Suppressor macrophage (primary cell): ENCODE data around the gene RASGRF2.
"Not testable (repeated sequence)": the region's sequence is repeated elsewhere in the genome, so short reads cannot be mapped to it uniquely, and the experiment has no call there.

Experiments
- DNase-seq, 4 experiments: peaks; one replicate each; pipeline ENCODE4 v3.0.0-alpha.2; 2020 to 2022

Gene RASGRF2

DNA sequence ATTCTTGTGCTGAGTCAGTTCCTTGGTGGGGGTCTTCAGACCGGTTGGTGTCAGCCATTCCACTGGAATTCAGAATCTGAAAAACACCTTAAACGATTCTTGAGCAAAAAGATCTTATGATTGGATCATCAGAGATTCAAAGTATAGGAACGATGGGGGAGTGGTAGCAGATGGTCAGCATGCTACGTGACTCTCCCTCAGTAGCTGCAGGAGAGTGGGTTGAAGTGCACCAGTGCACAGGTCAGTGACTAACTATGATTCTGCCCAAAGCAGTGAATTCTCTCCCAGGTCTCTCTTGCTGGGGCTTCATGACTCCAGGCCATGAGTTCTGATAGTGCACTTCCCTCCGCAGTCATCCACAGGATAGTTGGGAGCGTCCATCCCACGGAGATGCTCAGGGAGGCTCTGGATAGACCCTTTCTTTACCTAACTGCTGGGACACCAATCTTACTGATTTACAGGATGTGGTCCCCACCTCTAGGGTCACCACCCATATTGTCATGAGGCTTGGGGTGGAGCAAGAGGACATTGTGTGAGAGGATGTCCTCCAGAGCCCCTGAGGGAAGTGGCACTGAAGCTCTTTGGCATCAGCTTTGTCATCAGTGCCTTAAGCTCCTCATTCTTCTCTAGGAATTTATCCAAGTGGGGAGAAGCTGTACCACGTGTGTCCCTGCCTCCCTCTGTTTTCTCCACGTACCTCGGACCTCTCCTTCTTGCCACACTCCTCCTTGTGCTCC lies 62.0 kb downstream of the RASGRF2 start:
- DNase-seq, result no peak

DNA sequence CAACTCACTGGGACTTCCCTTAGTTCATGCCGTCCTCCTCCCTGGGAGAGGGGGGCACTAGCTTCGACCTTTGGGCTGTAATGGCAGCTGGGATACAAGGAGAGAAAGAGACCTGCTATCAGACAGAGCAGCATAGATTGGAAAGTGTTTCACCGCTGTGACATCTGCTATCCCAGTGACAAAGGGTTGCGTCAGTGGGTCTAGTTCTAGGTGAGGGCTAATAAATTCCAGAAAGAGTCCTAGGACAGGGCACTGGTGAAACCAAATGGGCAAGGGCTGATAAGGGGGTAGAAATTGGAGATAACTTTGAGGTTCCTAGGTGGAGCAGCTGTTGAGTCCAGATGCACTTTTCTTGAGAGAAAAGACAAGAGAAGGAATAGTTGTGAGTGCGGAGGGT lies 62.5 kb downstream of the RASGRF2 start:
- DNase-seq, result no peak

DNA sequence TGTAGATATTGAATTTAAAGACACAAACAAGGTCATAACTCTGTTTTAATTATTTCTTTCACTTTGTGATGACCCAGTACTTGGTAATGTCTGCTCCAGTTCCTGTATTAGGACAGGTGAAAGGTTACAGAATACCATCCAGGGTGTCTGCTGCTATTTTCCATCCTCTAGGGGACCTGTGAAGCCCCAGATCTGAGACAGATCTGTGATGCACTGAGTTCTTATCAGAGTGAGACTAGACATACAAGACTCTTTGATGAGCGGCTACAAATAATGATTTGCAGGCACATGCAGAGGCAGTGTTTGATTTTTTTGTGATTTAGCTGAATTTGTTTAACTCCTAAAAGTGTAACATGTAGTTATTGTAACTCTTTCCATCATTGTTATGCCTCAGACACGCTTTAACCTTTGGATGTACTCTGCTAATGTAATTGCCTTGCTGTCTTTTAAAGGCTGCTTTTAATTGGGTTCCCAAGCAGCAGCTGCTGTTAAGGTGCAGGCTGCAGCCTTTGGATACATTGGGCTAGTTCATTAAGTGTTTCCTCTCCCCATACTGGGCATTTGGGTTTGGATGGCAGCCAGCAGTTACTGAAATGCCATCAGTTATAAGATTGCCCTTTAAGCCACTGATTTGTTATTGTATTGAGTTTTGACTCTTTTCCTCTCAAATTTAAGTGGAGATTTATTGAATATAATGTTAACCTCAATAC lies 63.3 kb downstream of the RASGRF2 start:
- DNase-seq, result no peak

DNA sequence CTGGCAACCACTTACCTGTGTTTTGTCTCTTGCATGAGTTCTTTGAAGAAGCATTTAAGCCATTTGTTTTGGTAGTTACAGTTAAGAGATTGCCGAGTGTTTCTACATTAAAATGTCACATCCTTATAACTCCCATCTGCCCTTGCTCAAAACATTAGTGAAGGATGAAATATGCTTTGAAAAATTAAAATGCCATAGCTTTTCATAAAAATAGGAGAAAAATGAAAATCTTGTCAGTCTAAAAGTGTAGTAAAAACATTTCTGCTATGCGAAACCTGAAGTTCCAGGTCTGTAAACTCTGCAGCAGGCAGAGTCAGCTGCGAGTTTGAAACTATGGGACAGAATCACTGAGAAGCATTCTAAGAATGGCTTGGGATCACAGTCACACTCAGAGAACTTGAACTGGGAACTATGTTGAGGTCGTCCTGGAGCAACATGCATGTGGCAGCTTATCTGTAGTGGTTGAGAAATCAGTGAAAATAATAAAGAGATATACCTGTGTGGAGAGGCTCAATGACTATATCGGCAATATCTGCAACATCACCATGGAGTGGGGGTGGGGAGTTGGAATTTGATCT lies 67.4 kb downstream of the RASGRF2 start:
- DNase-seq, result no peak

DNA sequence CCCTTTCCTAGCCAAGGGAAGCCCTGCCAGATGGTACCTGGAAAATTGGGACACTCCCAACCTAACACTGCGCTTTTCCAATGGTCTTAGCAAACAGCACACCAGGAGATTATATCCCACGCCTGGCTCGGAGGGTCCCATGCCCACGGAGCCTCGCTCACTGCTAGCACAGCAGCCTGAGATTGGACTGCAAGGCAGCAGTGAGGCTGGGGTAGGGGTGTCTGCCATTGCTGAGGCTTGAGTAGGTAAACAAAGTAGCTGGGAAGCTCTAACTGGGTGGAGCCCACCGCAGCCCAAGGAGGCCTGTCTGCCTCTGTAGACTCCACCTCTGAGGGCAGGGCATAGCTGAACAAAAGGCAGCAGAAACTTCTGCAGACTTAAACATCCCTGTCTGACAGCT lies 68.7 kb downstream of the RASGRF2 start:
- DNase-seq, result not testable (repeated sequence)

DNA sequence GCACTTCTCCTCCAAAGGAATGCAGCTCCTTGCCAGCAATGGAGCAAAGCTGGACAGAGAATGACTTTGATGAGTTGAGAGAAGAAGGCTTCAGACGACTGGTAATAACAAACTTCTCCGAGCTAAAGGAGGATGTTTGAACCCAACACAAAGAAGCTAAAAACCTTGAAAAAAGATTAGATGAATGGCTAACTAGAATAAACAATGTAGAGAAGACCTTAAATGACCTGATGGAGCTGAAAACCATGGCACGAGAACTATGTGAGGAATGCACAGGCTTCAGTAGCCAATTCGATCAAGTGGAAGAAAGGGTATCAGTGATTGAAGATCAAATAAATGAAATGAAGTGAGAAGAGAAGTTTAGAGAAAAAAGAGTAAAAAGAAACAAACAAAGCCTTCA lies 69.6 kb downstream of the RASGRF2 start:
- not testable (repeated sequence) for DNase-seq

DNA sequence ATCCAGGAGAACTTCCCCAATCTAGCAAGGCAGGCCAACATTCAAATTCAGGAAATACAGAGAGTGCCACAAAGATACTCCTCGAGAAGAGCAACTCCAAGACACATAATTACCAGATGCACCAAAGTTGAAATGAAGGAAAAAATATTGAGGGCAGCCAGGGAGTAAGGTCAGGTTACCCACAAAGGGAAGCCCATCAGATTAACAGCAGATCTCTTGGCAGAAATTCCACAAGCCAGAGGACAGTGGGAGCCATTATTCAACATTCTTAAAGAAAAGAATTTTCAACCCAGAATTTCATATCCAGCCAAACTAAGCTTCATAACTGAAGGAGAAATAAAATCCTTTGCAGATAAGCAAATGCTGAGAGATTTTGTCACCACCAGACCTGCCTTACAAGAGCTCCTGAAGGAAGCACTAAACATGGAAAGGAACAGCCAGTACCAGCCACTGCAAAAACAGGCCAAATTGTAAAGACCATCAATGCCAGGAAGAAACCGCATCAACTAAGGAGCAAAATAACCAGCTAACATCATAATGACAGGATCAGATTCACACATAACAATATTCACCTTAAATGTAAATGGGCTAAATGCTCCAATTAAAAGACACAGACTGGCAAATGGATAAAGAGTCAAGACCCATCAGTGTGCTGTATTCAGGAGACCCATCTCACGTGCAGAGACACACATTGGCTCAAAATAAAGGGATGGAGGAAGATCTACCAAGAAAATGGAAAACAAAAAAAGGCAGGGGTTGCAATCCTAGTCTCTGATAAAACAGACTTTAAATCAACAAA lies 70.3 kb downstream of the RASGRF2 start:
- DNase-seq, result not testable (repeated sequence)

DNA sequence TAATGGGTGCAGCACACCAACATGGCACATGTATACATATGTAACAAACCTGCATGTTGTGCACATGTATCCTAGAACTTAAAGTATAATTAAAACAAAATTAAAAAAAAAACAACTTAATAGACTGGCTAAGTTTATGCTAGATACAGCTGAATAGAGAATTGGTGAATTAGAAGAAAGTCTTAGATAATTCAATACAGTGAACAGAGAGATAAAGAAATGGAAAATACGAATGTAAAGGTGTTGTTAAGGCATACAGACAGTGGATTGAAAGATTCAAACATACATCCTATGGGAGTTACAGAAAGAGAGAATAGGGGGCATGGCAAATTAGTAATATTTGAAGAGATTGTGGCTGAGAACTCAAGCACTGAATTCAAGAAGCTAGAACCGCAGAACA lies 75.4 kb downstream of the RASGRF2 start:
- DNase-seq, result no peak

DNA sequence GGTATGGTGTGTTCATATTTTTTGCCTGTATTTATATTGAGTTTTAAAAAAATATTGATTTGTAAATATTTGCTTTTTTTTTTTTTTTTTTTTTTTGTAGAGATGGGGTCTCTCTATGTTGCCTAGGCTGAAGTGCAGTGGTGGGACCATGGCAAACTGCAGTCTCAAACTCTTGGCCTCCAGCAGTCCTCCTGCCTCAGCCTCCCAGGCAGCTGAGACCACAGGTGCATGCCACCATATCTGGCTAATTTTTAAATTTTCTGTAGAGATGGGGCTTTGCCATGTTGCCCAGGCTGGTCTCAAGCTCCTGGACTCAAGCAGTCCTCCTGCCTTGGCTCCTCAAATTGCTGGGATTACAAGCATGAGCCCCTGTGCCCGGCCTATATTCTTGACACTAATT lies 78.3 kb downstream of the RASGRF2 start:
- DNase-seq, result no peak

DNA sequence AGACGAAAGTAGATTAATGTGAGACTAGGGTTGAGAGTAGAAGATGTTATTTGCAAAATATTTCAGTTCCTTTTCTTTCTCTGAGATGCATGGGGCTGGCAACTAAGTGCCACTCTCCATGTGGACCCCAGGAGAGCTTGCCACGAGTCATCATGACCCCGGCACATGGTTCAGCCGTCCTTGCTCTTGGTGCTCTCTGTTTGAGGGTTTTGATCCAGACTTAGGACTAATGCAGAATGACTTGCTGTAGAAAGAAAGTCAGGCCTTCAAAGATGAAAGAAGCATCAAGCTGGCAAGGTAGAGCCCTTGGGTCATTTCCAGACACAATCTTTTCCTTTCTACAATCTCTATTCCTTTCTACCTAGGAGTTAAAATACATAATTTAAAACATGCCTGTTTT lies 84.7 kb downstream of the RASGRF2 start:
- no peak for DNase-seq

DNA sequence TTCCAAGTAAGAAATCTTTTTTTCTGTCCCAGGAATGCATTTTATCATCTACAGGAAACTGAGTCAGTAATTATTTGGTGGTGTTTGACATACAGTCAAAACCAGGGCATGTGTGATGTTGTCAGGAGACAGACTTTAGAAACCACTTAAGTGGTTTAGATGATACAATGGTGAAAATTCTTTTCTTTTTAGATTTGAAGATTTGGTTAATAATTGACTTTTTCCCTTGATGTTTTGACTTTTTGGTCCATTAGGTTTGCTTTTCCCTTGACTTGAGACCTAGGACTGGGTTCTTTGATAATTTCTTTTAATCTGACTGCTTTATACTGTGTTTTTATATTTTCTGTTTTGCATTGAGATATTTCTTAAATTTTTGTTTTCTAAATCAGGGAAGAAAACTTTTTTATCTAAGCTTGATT lies 85.2 kb downstream of the RASGRF2 start:
- DNase-seq, result no peak

DNA sequence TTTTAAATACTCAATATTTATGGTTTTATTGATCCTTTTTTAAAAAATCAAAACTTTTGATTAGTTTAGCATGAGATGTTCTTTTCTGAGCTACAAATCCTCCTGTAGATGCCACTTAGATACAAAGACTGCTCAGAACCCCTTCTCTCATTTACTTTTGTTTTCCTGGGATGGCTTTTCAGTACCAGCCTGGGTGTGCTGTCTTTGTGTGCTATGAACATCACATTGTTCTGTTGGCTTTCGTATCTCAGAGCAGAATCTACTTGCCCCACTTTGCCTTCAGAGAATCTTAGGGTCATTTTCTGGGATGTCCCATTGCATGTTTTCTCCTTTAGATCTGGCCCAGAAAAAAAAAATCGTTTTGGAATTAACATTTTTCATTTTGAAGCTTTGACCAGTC lies 85.9 kb downstream of the RASGRF2 start:
- DNase-seq, result no peak

DNA sequence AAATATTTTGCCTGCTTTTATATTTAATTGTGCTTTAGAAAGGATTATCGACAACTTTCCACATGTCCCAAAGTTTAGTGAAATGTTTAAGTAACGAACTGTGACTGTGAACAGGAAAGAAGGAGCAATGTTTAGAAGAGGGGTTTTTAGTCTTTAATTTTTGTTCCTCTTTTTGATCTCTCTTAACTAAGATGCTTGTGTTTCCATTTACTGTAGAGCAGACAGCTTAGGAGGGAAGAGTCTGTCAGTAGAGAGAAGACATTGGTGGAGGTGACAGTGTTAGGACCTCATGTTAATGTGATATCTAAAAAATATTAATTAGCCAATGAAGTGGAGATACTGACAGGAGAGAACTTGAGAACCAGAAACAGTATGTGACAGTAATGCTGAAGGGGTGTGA lies 92.2 kb downstream of the RASGRF2 start:
- no peak for DNase-seq

DNA sequence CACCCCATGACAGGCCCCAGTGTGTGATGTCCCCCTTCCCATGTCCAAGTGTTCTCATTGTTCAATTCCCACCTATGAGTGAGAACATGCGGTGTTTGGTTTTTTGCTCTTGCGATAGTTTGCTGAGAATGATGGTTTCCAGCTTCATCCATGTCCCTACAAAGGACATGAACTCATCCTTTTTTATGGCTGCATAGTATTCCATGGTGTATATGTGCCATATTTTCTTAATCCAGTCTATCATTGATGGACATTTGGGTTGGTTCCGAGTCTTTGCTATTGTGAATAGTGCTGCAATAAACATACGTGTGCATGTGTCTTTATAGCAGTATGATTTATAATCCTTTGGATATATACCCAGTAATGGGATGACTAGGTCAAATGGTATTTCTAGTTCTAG lies 93.1 kb downstream of the RASGRF2 start:
- not testable (repeated sequence) for DNase-seq

DNA sequence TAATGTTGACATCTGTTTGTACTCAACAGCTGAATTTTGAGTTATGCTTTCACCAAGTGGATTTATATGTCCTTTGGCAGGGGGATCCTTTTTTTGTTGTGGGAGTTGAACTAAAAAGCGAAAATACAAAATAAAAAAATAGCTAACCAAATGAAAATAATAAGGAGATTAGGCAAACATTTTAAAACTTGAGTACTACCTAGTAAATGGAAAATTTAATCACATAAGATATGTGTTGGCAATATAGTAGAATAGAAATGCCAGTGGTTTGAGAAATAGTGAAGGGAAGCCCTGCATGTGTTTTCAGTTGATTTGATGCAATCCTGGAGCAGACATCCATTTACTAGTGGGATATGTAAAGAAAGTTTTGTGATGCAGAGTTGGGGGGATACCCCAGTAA lies 98.0 kb downstream of the RASGRF2 start:
- no peak for DNase-seq

DNA sequence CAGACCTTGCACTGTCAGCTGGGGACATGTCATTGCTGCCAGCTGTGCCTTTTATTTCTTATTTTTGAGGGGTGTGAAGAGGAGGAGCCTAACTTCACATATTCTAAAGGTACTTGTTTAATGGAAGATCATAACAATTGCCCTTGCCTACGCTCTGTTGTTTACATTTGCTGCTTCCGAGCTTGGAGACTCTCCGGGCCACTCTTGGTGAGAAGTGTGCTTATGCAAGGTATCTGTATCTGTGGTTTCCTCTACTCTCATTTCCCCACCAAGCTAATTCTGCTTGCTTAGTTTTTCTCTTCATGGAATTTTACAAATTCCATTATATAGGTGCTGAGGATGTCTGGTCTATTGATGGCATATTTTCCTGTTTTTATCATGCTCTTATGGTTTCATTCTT lies 105.3 kb downstream of the RASGRF2 start:
- DNase-seq, result no peak

DNA sequence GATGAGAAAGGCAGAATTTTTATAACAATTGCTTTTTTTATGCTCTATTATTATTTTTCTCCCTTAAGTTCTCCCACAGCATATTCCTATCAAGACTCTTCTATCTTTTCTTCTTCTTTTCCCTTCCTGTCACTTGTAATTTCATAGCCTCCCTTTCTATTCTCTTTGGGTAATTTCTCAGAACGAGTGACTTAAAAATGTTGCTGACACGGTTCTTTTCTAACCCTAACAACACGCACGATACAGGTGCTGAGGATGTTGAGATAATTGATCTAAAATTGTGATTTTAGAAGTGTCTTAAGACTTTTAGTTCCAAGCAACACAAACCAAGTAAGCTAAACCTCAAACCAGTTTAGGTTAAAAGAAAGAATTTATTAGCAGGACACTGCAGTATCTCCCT lies 105.9 kb downstream of the RASGRF2 start:
- no peak for DNase-seq

DNA sequence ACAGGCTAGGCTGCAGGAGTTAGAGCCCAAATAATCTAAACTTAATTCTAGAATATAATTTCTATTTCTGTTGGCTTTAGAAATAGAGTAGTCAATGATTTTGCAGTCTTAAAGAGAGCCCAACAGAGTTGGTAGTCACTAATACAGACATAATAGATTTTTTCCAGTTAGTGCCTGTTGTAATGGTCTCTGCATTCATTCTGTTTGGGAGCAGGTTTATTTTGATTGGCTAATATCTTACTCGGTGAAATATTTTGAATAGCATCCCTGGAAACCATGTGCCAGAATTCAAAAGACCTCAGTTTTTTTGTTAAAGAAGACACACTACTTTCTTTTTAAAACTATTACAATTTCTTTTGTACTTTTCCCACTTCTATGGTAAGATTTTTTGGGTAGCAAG lies 107.2 kb downstream of the RASGRF2 start:
- DNase-seq, result no peak

DNA sequence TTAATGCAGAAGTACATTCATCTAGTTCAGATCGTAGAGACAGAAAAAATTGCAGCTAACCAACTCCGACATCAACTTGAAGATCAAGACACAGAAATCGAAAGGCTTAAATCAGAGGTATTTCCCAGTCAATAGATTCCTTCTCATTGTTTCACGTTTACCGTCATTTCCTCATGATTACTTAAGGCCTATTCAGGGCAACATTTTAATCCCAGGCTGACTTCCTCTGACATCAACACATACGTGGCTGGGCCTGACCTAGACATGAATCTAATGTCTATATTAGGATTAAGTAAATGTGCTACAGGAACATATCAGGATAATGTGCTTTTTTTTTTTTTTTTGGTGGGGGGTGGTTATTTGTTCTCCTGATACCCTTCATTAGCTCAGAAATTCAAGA lies 107.9 kb downstream of the RASGRF2 start:
- no peak for DNase-seq

DNA sequence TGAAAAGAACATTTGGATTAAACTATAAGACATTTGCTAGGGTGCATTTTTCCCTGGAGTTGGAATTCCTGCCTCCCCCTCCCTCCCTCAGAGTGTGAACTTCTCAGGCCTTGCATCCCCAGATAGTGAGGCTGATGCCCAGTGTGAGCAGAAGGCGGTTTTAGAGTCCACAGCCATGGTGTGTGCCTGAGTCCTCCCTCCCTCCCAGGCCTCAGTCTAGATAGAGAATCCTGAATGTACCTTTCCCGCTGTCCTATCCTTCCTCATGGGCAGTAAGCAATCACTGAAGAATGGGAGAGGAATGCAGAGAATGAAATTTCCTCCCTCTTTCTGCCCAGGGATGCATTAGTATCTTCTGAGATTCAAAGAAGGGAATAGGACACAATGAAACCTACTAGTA lies 108.5 kb downstream of the RASGRF2 start:
- no peak for DNase-seq

DNA sequence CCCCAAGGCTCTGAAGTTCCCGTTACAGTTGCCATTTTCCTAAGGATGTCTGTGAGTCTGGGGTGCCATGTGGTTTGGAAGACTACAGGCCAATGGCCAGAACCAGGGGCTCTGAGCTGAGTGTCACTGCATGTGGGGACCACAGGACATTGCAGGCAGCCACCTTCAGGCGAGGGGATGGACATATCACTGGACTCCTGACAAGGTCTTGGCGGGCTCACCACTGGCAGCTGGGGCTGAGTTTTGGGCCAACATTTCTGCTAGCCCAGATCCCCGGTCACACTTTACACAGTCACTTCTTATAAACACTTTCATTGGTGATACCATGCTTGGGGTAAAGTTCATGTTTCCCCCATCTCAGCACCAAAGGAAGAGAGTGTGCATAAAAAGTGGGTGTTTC lies 109.8 kb downstream of the RASGRF2 start:
- DNase-seq, result no peak

DNA sequence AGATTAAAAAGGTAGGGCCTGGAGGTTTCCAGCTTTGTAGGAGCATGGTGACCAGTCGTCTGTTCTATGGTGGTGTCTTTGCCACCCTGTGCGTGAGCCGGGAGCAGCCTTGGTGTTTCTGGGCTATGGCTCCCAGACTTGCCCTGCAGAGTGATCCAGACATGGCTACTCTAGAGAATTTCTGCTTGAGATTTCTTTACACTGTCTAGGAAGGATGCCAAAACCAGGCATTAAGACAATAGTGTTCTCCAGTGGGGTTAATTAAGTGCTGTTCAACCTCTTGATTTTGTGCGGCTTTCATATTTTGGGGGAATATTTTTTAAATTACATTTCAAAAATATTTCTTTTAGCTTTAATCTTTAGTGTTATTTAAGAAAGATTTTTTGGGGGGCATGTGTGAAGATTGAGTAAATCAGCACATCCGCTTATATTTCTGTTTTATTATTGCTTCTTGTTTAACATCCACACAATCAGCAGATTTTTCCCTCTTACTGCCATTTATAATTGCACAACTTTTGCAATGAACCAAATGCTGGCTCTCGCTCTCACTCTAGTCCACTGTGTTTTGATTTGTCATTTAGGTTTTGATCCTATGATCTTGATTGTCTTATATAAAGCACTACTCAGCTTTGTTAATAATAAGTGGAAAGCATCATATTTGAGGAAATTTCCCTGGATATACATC lies 110.5 kb downstream of the RASGRF2 start:
- no peak for DNase-seq

DNA sequence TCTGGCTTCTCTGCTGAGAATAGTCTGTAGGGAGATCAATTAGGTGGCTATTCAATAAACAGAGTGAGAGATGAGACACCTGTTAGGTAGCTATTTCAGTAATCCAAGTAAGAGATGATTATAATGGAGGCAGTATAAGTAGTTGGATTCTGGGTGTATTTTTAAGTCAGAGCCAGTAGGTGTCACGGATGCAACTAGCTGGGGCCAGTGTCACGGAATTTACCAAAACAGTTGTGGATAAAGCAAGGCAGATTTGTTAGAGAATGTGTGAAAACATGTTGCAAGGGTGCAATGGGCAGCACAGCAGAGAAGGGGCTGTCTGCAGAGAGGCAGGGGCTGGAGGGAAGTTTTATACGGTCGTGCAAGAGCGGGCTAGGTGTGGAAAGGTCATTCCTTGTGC lies 114.9 kb downstream of the RASGRF2 start:
- DNase-seq, result no peak
